ENCODE measurements around the gene PDZRN4.
"Not testable (repeated sequence)": the region's sequence is repeated elsewhere in the genome, so short reads cannot be mapped to it uniquely, and the experiment has no call there.

Gene PDZRN4

GRCh38 chr12:41217727-41218126 is 29.6 kb downstream of the PDZRN4 start:
- DNase-seq (ENCODE audit: low spot score): no peak

GRCh38 chr12:41220931-41221330 is 32.8 kb downstream of the PDZRN4 start:
- DNase-seq (ENCODE audit: low spot score): no peak

GRCh38 chr12:41221491-41221890 is 33.4 kb downstream of the PDZRN4 start:
- DNase-seq (ENCODE audit: low spot score): no peak

GRCh38 chr12:41223600-41223999 is 35.5 kb downstream of the PDZRN4 start:
- DNase-seq (ENCODE audit: low spot score): no peak

DNA sequence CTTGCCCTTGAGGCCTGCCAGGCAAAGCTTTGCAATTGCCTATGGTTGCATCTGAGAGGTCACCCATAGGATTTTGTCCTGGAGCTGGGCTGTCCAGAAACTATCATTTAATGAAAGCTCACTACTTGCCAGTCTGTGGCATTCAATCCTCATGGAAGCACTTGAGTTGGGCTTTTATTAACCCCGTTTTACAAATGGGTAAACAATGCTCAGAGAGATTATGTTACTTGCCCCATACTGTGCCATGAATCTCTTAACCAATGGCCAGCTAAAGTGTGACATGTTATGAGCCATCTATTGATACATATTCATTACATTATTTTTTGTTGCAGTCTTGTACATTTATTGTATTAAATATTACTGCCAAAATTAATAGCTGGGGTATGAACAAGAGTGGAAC is 35.9 kb downstream of the PDZRN4 start:
- DNase-seq (ENCODE audit: low spot score): no peak

DNA sequence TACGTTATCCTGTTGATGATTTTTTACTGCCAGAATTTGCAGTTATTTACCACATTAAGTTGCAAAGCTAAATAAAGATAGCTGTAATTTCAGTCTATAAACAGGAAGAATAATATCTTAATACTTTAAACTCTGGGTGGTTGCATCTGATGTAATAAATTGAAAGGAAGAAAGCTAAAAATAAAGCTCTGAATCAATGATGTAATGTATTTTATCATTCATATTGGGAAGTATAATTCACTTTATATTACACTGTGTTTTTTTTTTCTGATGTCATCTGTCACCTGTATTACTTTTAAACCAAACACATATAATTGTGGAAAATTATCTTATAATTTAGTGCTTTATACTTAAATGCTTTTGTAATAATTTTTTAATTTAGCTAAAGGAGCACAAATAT is 37.1 kb downstream of the PDZRN4 start:
- no peak for DNase-seq (ENCODE audit: low spot score)

- no peak for DNase-seq (ENCODE audit: low spot score)
Observed at GRCh38 chr12:41228066-41228820, 40.1 kb downstream of the PDZRN4 start.

DNA sequence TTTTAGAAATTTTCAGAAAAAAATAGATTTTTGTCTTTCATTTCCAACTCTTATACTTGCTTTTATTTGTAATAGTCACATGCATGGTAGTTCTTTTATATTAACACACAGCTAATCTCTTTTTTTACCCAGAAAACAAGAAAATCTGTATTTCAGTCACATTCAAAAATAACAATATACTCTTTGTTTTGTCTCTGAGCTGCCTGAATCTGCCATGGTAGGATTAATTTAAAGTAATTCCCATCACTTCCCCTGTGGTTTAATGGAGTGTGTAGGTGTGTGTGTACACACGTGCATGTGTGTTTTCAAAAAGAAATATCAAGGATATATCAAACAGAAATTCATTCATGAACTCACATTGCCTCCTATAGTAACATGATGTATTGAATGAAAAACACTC is 42.6 kb downstream of the PDZRN4 start:
- DNase-seq (ENCODE audit: low spot score): no peak

DNA sequence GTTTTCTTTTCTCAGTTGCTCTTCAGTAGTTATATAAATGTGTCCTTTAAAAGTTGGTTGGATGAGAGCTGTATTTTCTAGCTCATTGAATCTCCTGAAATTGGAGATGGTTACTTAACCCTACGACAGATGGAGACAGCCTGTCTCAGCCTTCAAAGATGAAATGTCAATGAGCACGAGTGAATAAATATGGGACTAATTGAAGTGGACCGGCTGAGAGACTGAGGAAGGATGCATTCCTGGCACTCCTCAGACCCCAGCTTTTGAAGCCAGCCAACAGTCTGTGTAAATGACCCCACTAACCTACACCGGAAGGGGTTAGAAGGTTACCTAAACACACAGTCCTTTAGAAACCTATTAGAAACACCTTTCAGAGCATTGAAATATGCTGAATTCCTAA is 46.6 kb downstream of the PDZRN4 start:
- DNase-seq (ENCODE audit: low spot score): no peak

DNA sequence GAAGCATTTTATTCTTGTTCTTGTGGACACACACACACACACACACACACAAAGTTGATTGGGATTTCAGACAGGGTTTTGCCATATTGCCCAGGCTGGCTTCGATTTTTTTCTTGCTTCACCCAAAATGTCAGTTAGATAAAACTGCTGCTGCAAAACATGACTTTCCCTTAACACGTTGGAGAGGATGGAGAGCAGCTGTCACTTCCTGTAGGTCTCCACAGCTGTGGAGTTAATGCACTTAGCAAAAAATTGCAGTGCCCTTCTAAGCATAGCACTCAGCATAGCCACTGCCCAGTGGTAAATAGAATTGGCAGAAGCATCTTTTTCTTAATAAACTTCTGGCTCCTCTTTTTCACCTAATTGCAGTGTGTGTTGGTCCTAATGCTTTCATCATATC is 54.5 kb downstream of the PDZRN4 start:
- no peak for DNase-seq (ENCODE audit: low spot score)

GRCh38 chr12:41248391-41248790 is 60.3 kb downstream of the PDZRN4 start:
- no peak for DNase-seq (ENCODE audit: low spot score)

- no peak for DNase-seq (ENCODE audit: low spot score)
Observed at GRCh38 chr12:41250748-41251147, 62.6 kb downstream of the PDZRN4 start.

GRCh38 chr12:41254004-41254914 is 66.1 kb downstream of the PDZRN4 start:
- no peak for DNase-seq (ENCODE audit: low spot score)

DNA sequence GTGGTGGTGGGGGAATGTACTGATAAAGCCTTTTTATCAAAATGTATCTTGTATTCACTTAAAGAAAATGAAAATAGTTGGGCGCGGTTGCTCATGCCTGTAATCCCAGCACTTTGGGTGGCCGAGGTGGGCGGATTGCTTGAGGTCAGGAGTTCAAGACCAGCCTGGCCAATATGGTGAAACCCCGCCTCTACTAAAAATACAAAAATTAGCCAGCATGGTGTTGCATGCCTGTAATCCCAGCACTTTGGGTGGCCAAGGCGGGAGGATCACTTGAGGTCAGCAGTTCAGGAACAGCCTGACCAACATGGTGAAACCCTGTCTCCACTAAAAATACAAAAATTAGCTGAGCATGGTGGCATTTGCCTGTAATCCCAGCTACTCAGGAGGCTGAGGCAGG is 75.1 kb downstream of the PDZRN4 start:
- DNase-seq (ENCODE audit: low spot score): not testable (repeated sequence)

DNA sequence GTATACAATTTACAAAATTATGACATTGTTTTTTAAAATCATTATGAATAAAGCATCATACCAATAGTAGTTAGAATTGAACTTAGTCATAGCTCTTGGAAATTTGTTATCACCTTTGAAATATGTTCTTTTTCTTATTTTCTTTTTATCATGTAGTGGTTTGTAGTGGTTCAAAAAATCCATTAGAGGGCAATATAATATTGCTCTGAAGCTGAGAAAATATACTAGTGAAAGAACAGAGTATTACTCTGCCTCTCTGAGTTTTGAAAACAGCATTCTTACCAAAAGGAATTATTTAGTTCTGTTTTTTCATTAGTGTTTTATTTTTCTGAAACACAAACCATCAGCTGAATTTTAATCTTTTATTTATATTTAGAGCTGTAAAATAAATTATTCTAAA is 76.2 kb downstream of the PDZRN4 start:
- DNase-seq (ENCODE audit: low spot score): no peak

DNA sequence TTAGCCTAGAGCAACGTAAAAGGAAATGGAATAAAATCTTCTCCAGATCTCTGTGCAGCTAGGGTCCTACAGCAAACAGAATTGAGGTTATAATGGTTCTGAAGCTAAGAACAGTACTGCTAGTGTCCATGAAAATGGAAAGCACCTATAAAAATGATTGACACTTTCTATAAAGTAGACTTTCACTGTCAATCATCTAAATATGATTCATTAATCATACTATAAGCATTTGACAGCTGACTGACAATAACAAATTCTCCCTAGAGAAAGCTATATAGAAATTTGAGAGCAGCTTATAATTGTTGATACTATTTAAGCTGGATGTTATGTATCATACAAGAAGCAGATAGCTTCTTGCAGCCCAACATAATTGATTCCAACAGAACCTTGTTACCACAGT is 80.9 kb downstream of the PDZRN4 start:
- DNase-seq (ENCODE audit: low spot score): no peak

DNA sequence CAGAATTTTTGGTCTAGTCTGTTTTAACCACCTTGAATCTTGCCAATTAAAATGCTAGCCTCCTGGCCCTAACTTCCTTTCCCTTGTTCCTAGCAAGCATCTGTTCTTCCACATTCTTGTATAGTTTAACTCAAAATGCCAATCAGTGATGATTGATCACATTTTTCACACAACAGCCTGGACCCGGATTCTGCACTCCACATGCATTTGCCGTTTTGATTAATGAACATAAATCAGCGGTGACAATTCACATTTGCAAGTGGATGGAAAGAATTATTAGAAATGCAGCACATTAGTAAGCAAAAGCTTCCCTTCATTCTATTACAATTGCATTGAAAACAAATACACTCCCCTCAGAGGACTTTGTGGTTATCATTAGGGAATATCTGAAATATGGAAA is 83.4 kb downstream of the PDZRN4 start:
- no peak for DNase-seq (ENCODE audit: low spot score)

DNA sequence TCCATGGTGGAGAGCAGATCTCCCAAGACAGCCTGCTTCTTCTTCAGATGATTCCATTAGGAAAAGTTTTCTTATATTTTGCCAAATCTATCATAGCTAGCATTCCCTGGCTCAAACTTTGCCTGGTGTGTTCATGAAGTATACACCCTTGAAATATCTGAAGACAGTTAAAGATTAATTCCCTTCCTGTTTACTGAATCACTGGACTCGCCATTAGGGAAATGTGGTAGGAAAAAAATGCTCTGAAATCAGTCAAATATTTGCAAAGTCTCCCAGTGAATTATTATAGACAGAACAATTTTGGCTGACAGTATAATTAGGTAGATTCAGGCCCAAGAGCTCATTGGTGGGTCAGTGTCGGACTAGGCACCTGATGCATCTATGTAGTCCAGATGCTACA is 86.5 kb downstream of the PDZRN4 start:
- DNase-seq (ENCODE audit: low spot score): no peak

GRCh38 chr12:41277100-41277945 is 89.2 kb downstream of the PDZRN4 start:
- DNase-seq (ENCODE audit: low spot score): peak; percentile 7

GRCh38 chr12:41277946-41278267 is 89.8 kb downstream of the PDZRN4 start:
- no peak for DNase-seq (ENCODE audit: low spot score)

DNA sequence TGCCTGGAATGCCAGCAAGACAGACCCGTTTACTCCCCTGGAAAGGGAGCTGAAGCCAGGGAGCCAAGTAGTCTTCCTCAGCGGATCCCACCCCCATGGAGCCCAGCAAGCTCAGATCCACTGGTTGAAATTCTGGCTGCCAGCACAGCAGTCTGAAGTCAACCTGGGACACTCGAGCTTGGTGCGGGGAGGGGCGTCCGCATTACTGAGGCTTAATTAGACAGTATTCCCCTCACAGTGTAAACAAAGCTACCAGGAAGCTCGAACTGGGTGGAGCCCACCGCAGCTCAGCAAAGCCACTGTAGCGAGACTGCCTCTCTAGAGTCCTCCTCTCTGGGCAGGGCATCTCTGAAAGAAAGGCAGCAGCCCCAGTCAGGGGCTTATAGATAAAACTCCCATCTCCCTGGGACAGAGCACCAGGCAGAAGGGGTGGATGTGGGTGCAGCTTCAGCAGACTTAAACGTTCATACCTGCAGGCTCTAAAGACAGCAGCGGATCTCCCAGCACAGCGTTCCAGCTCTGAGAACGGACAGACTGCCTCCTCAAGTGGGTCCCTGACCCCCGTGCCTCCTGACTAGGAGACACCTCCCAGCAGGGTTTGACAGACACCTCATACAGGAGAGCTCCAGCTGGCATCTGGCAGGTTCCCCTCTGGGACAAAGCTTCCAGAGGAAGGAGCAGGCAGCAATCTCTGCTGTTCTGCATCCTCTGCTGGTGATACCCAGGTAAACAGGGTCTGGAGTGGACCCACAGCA is 92.4 kb downstream of the PDZRN4 start:
- not testable (repeated sequence) for DNase-seq (ENCODE audit: low spot score)

GRCh38 chr12:41285470-41285869 is 97.3 kb downstream of the PDZRN4 start:
- not testable (repeated sequence) for DNase-seq (ENCODE audit: low spot score)

Data from HuH-7 (cell line).